ENCODE results near the gene CAMLG. TPM values are rescaled to one million over a fixed set of nuclear protein-coding genes. Genes with fewer than 3 reads are reported as not detected.
"Not testable (repeated sequence)": the region's sequence is repeated elsewhere in the genome, so short reads cannot be mapped to it uniquely, and the experiment has no call there.

The CAMLG gene
- total RNA-seq: 10 to 100 TPM; 20.6 to 24.1 TPM

GRCh38 chr5:134738133-134738962 lies at the start of gene CAMLG:
TSS of gene CAMLG (plus strand) at chr5:134738548. CDS start at chr5:134738621, 73 bp downstream.
- no peaks in the 10 kb centered on the region for H3K9me3 Mint-ChIP-seq
- H3K4me3 Mint-ChIP-seq: peak within 1 kb of the TSS; percentile 88
- H3K4me1 Mint-ChIP-seq: peaks cover 35% of the 10 kb centered on the region
- POLR2A ChIA-PET: interaction anchor here (0.7 to 1.9 kb wide), 3 partner anchors 17 to 108 kb away, joined by 3 to 6 read pairs (median 3); partner anchors contain the start of genes C5orf24 and DDX46
- peak within 1 kb of the TSS; percentile 95 for H3K27ac Mint-ChIP-seq
- DNase-seq: peak; percentile 98
- no peaks in the 10 kb centered on the region for H3K27me3 Mint-ChIP-seq
- CTCF ChIA-PET: interaction anchor here (0.6 to 3.5 kb wide), 41 partner anchors 10 to 833 kb away, joined by 3 to 23 read pairs (median 4); partner anchors contain the start of genes DDX46 and PCBD2
- peaks cover 4% of the 10 kb centered on the region for H3K36me3 Mint-ChIP-seq (ENCODE audit: low read depth)

- H3K27ac Mint-ChIP-seq, POLR2A ChIA-PET, DNase-seq, H3K4me3 Mint-ChIP-seq, H3K9me3 Mint-ChIP-seq, H3K27me3 Mint-ChIP-seq: not testable (repeated sequence)
- Mint-ChIP-seq H3K4me1 (peaks cover 14% of the 10 kb centered on the region), H3K36me3 (ENCODE audit: low read depth) (peaks cover 59% of the 10 kb centered on the region)
- CTCF ChIA-PET: interaction anchor here (0.6 kb wide), 1 partner anchor 274 kb away, joined by 5 read pairs; no protein-coding TSS in a partner anchor
Observed at GRCh38 chr5:134690144-134690543, 48.2 kb upstream of the CAMLG start.

GRCh38 chr5:134692722-134693121 lies 45.6 kb upstream of the CAMLG start:
- no peak for DNase-seq
- no peaks in the 10 kb centered on the region for H3K4me1 Mint-ChIP-seq
- POLR2A ChIA-PET: no interaction called here
- H3K27me3 Mint-ChIP-seq: no peaks in the 10 kb centered on the region
- H3K36me3 Mint-ChIP-seq (ENCODE audit: low read depth): peaks cover 43% of the 10 kb centered on the region
- no peaks in the 10 kb centered on the region for H3K9me3 Mint-ChIP-seq
- CTCF ChIA-PET: interaction anchor here (0.6 to 0.9 kb wide), 2 partner anchors 31 to 210 kb away, joined by 3 read pairs; no protein-coding TSS in a partner anchor
- no peak overlapping the region for H3K4me3 Mint-ChIP-seq
- no peak overlapping the region for H3K27ac Mint-ChIP-seq

DNA sequence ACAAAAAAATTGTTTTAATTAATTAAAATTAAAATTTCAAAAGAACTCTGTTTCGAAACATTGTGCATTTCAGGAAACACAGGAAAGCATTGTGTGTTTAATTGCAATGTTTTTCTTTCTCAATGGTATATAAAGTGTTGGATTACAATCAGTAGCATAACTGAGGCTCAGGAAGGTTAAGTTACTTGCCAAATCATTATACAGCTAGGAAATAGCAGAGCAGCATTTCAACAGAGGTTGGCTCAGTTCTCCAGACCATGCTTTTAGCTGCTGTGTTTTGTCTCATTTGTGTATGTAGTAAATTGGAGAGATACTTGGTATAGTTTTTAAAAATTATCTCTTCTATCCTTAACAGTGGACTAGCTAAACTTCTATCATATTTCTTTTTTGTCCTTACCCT lies 30.0 kb upstream of the CAMLG start:
- ChIA-PET CTCF (interaction anchor here (0.6 to 1.5 kb wide), 2 partner anchors 9 to 57 kb away, joined by 4 read pairs; no protein-coding TSS in a partner anchor), POLR2A (no interaction called here)
- Mint-ChIP-seq H3K36me3 (ENCODE audit: low read depth) (peaks cover 25% of the 10 kb centered on the region), H3K27ac (no peak overlapping the region), H3K27me3 (no peaks in the 10 kb centered on the region), H3K4me1 (no peaks in the 10 kb centered on the region), H3K9me3 (no peaks in the 10 kb centered on the region), H3K4me3 (no peak overlapping the region)
- DNase-seq: no peak

GRCh38 chr5:134714120-134714519 lies 24.2 kb upstream of the CAMLG start:
- ChIA-PET CTCF (interaction anchor here (1.0 to 1.2 kb wide), 2 partner anchors 8 to 129 kb away, joined by 3 read pairs; no protein-coding TSS in a partner anchor), POLR2A (no interaction called here)
- no peaks in the 10 kb centered on the region for H3K4me1 Mint-ChIP-seq
- H3K4me3 Mint-ChIP-seq: no peak overlapping the region
- H3K27ac Mint-ChIP-seq: no peak overlapping the region
- H3K27me3 Mint-ChIP-seq: no peaks in the 10 kb centered on the region
- no peaks in the 10 kb centered on the region for H3K9me3 Mint-ChIP-seq
- H3K36me3 Mint-ChIP-seq (ENCODE audit: low read depth): peaks cover 29% of the 10 kb centered on the region
- no peak for DNase-seq

DNA sequence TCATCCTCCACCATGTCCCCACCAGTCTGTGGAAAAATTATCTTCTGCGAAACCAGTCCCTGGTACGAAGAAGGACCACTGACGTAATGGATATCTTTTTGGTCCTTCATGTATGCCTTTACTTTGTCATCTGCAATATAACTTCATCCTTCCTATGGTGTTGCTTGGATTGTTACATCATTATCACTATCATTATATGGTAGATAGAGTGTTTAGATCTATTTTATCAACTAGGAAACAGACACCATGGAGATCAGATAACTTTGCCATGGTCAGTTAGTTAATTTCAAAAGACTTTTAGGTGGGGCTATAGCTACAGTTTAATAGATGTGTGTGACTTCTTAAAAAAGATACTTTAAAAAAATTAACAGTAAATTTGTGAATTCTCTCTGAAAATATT lies 23.8 kb upstream of the CAMLG start:
- POLR2A ChIA-PET: no interaction called here
- Mint-ChIP-seq H3K27ac (no peak overlapping the region), H3K27me3 (no peaks in the 10 kb centered on the region), H3K4me1 (no peaks in the 10 kb centered on the region), H3K36me3 (ENCODE audit: low read depth) (peaks cover 32% of the 10 kb centered on the region), H3K4me3 (no peak overlapping the region), H3K9me3 (no peaks in the 10 kb centered on the region)
- no peak for DNase-seq
- CTCF ChIA-PET: interaction anchor here (1.0 to 1.2 kb wide), 3 partner anchors 8 to 128 kb away, joined by 3 to 4 read pairs (median 3); partner anchors contain the start of gene CAMLG

GRCh38 chr5:134715466-134715865 lies 22.9 kb upstream of the CAMLG start:
- H3K9me3 Mint-ChIP-seq, H3K27me3 Mint-ChIP-seq, H3K4me3 Mint-ChIP-seq, H3K27ac Mint-ChIP-seq, H3K4me1 Mint-ChIP-seq, POLR2A ChIA-PET, DNase-seq: not testable (repeated sequence)
- CTCF ChIA-PET: interaction anchor here (1.1 to 1.2 kb wide), 2 partner anchors 9 to 23 kb away, joined by 3 to 4 read pairs; partner anchors contain the start of gene CAMLG
- peaks cover 32% of the 10 kb centered on the region for H3K36me3 Mint-ChIP-seq (ENCODE audit: low read depth)

GRCh38 chr5:134724872-134725271 lies 13.5 kb upstream of the CAMLG start:
- Mint-ChIP-seq H3K4me1 (no peaks in the 10 kb centered on the region), H3K36me3 (ENCODE audit: low read depth) (peaks cover 16% of the 10 kb centered on the region), H3K4me3 (no peak overlapping the region), H3K9me3 (no peaks in the 10 kb centered on the region), H3K27me3 (no peaks in the 10 kb centered on the region), H3K27ac (no peak overlapping the region)
- POLR2A ChIA-PET: no interaction called here
- no peak for DNase-seq
- CTCF ChIA-PET: interaction anchor here (1.4 kb wide), 1 partner anchor 8 kb away, joined by 3 read pairs; no protein-coding TSS in a partner anchor

GRCh38 chr5:134732819-134733218 lies 5.5 kb upstream of the CAMLG start:
- DNase-seq: no peak
- no peak overlapping the region for H3K27ac Mint-ChIP-seq
- no peak overlapping the region for H3K4me3 Mint-ChIP-seq
- H3K27me3 Mint-ChIP-seq: no peaks in the 10 kb centered on the region
- ChIA-PET POLR2A (no interaction called here), CTCF (no interaction called here)
- H3K9me3 Mint-ChIP-seq: no peaks in the 10 kb centered on the region
- H3K4me1 Mint-ChIP-seq: peaks cover 7% of the 10 kb centered on the region
- no peaks in the 10 kb centered on the region for H3K36me3 Mint-ChIP-seq (ENCODE audit: low read depth)

DNA sequence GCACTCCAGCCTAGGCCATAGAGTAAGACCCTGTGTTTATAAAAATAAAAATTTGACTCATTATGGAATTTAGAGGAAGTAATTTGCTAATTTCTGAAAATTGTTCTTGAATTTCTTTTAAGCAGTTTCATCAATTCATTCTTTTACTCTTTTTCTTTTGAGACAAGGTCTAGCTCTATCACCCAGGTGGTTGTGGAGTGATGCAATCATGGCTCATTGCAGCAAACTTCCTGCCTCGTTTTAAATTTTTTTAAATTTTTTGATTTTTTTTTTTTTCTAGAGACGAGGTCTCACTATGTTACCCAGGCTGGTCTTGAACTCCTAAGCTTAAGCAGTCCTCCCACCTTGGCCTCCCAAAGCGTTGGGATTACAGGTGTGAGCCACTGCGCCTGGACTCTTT lies 3.1 kb upstream of the CAMLG start:
- Mint-ChIP-seq H3K4me1 (peaks cover 19% of the 10 kb centered on the region), H3K27ac (no peak overlapping the region), H3K9me3 (no peaks in the 10 kb centered on the region), H3K27me3 (no peaks in the 10 kb centered on the region), H3K4me3 (no peak overlapping the region), H3K36me3 (ENCODE audit: low read depth) (no peaks in the 10 kb centered on the region)
- ChIA-PET POLR2A (interaction anchor here (0.6 kb wide), 1 partner anchor 110 kb away, joined by 3 read pairs; the partner anchor contains the start of gene C5orf24), CTCF (interaction anchor here (0.7 to 3.5 kb wide), 6 partner anchors 19 to 478 kb away, joined by 3 to 21 read pairs (median 4); partner anchors contain the start of genes C5orf24, DDX46 and PCBD2)
- no peak for DNase-seq

DNA sequence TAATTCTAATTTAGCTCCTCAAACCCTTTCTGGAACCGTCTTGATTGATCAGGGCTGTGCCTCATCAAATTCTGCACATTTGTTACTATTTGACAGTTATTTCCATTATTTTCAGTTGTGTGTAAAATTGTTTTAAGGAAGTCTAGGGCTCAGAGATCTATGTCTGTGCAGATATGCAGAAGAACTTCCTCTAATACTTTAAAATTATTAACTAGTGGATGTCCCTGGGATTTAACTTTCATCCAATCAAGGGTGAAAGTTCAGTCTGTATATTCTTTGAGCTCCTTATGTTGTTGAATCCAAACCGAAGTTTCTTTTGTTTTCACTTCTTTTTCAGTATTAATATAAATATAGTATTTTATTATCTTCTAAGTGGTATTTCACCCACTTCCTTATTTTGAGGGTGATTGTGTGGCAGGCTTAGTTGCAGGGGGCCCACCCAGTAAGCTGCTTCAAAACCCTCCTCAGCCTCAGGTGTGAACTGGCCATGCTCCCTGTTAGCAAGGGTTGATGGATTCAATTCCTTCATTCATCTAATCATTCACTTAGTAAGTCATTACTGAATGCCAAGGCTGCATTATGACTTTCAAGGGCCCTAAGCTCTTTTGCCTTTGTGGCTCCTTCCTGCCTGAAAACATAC lies 2.1 kb upstream of the CAMLG start:
- no peak overlapping the region for H3K4me3 Mint-ChIP-seq
- CTCF ChIA-PET: interaction anchor here (0.9 to 3.5 kb wide), 6 partner anchors 17 to 168 kb away, joined by 3 to 21 read pairs (median 3); partner anchors contain the start of genes C5orf24, DDX46 and PCBD2
- no peak for DNase-seq
- H3K27ac Mint-ChIP-seq: no peak overlapping the region
- H3K4me1 Mint-ChIP-seq: peaks cover 30% of the 10 kb centered on the region
- H3K36me3 Mint-ChIP-seq (ENCODE audit: low read depth): peaks cover 2% of the 10 kb centered on the region
- no peaks in the 10 kb centered on the region for H3K9me3 Mint-ChIP-seq
- POLR2A ChIA-PET: interaction anchor here (0.5 kb wide), 1 partner anchor 527 kb away, joined by 3 read pairs; no protein-coding TSS in a partner anchor
- H3K27me3 Mint-ChIP-seq: no peaks in the 10 kb centered on the region

DNA sequence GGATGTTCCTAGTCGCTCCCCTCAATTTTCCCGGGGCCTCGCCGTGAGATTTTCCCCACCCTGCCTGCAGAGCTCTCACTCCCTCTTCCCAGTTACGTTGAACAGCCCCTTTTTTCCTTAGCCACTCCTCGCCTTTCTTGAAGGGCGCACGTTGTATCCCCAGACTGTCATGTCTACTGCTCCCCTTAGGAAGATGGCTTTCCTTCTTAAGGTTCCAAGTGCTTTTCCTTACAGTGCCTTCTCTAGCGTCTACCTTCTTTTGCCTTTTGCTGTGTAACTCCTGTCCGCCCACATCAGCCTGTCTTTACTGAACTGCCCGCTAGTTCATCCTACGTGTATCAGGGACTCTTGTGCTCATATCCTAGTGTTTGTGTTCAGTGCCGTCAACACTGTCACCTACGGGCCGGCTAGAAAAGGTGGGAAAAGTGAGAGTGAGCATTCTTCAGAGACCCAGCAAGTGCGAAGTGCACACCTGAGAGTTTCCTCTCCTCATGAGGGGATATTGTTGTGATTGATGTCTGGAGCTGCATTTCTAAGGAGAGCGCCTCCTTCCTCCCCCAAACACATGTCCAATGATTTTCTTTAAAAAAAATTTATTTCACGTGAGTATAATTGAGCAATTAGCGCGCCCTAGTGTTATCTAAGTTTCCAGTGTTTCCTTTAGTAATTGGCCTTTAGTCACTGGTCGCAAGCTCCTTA lies 764 bp downstream of the CAMLG start:
- H3K9me3 Mint-ChIP-seq: no peaks in the 10 kb centered on the region
- no peaks in the 10 kb centered on the region for H3K27me3 Mint-ChIP-seq
- H3K4me3 Mint-ChIP-seq: peak overlapping the region; percentile 88
- DNase-seq: peak; percentile 48
- peaks cover 35% of the 10 kb centered on the region for H3K4me1 Mint-ChIP-seq
- POLR2A ChIA-PET: interaction anchor here (0.7 to 1.9 kb wide), 2 partner anchors 16 to 19 kb away, joined by 3 to 6 read pairs; partner anchors contain the start of gene DDX46
- peaks cover 4% of the 10 kb centered on the region for H3K36me3 Mint-ChIP-seq (ENCODE audit: low read depth)
- CTCF ChIA-PET: interaction anchor here (0.6 to 3.5 kb wide), 38 partner anchors 9 to 713 kb away, joined by 3 to 23 read pairs (median 4); partner anchors contain the start of genes DDX46 and PCBD2
- peak overlapping the region; percentile 95 for H3K27ac Mint-ChIP-seq
